ENCODE data around the gene SHB.

The SHB gene

DNA sequence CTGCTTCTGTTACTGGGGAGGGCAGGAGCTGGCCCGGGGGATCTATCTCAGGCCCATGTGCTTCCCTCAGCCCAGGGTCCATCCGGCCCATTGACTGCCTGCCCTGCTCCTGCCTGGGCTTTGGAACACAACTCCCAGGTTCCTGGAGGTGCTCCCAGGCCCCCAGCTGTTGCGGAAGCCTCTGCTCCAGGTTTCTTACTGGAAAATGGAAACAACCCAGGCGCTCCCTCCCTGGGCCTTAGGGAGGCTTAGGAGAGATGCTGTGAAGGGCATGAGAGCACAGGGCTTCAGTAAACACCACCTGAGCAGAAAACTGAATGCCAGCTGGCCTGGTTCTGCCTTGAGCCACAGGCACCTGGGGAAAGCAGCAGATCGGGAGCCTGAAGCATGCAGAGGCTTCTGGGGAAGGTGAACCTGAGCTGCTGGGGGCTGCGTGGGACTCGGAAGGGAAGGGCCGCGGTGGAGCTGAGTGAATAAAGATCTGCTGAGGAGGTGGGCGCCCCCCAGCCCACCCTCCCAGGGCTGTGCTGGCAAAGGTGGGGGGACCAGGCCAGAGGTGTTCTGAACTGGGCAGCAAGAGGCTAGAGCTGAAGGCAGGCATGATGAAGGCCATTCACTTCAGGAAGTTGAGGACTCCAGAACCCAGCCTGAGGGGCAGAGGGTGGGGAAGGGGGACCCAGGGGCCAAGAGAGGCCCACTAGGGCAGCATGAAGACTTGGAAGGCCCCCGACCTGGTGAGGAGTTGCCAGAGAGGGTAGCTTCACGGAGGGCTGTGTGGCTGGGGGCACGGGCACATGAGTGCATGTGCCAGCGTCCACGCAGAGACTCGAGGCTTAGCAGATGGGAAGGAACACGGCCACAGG, 64.8 kb downstream of the SHB start:
- no peak for DNase-seq

DNA sequence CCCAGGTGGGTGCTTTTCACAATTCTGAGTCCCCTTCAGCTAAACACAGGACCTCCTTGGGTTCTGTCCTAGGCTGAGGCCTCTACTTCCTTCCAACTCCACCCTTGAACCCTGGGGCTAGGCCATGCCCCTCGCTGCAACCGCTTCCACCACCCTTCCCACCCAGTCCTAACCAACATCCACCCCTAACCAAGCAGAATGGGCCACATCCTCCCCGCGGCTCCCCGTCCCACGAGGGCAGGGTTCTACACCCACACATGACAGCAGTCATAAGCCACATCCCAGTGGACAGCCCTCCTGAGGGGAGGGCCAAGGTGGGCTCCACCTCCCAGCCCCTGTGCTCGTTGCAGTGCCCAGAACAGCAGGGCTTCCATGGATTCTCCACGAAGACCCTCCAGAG, 65.8 kb downstream of the SHB start:
- no peak for DNase-seq

DNA sequence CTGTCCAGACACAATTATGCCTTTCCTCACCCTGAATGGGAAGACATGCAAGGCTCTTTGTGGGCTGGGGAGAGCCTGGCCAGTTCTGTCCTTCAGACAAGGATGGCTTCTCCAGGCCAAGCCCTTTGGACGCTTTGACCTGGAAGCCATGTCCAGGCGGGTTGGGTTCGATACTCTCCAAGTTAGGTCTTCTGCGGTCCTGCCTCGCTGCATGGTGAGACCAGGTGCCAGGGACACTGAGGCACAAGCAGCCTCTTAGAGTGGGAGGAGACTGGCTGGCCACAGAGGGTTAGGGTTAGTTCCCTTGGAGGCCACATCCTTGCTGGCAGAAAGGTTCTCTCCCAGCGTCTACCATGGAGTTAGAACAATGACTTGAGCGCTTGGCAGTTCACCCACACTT, 67.6 kb downstream of the SHB start:
- DNase-seq: no peak

DNA sequence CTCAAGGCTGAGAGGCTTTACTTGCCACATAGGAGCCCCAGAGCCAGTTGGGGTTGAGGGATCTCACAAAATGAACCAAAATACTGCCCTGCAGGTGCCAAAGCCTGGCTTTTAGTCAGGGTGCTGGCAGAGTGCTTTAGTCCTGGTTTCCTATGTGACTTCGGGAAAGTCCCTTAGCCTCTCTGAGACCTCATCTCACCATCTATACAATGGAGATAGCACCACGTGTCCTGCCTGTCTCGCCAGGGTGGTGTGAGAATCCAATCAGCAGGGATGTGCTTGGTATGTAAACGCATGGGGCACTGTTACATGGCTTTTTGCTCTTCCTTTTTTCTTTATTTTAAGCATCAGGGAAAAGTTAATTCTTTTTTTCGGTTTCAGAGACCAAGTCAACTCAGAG, 68.3 kb downstream of the SHB start:
- no peak for DNase-seq

DNA sequence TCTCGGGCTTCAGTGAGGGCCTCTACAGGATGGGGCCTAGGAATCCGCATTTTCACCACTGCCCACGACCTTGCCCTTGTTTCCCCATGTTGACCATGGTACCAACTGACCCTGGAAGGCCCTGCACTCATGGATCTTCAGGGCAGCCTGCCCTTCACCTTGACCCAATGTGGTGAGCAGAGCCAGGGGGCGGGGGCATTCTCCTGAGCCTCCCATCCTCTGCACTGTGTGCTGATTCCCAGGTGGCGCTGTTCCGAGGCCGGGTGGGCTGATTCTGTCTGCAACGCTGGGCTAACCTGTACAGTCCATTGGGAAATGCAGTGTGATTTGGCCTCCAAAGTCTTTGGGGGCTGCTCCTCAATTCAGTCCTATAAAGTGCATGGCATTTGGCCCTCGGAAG, 68.7 kb downstream of the SHB start:
- no peak for DNase-seq

DNA sequence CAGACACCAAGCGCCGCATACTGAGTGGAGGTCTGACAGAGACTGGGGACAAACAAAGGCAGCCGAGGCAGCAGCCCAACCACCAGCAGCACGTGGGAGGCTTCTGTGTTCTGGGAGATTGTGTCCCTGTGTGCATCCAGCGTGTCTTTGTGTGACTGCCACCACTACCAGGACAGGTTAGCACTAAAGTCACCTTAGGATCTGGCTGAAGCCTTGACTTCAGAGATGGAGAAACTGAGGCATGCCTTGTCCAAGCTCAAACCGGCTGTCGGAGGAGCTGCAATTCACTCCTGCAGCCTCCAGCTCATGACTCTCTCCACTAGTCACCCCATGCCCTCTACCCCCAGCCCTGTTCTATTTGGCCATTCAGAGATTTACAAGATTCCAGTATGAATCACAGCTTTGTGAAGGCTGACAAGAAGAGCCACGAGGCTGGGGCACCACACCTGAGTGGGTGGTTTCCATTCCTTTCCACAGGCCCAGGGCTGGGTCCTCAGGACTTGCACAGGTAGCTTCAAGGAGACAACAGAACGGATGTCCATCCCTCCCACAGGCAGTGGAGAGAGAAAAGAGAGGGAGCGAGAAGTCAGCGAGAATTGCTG, 69.3 kb downstream of the SHB start:
- no peak for DNase-seq

DNA sequence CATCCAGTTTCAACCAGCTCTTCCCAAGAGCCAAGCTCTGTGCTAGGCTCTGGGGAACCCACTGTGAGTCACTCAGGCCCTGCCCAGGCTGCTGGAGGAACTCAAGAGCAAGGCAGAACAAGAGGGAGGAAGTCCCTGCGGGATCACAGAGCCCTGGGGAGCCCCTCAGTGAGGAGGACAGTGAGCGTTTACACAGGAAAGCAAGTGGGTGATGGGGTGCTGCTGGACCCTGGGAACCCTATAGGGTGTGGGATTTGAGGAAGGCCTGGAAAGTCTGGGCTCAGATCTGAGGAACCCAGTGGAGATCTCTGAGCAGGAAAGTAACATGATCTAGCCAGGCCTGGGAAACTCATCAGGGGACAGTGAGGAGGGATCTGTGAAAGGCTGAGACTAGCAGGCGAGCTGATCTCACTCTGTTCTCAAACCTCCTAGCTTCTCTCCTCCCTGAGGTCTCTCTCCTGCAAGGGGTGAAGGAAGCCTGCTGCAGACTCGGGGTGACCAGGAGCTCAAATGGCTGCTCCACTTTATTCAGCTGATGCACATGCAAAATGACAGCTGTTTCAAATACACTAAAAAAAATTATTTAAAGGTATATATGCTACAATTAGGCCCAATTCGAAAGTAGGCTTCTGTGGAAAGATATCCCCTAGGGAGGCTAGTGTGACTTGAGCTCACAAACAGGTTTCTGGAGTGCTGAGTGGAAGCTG, 70.0 kb downstream of the SHB start:
- DNase-seq: no peak

DNA sequence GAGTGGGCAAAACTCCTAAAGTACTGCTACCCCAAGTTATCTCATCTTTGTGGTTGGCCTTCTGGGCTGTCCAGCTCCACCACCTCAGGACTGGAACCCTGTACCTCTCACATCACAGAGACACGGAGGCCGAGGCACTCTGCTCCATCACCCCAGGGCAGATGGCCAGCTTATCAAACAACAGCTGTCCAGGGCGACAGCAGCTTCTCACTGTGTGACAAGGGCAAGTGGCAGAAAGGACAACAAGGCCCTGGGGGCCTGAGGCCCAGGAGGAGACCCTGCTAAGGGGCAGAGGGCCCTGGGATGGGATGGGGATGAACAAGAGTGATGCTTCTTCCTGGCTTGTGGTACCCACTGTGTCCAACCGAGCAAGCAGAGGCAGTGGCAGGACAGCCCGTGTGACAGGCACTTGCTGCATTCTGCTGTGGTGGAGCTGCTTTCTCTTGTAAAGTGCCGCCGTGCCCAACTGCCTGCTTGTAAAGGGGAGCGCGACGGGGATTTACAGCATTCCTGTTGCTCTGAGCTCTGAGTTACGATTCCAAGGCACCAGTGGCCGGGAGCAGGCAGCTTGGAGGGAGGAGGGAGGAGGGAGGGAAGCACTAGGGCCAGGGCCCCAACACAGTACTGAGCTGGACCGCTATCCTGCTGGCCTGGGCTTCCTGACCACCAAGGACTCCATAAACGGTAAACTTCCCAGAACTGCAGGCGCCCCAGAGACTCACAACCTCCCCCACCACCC, 71.2 kb downstream of the SHB start:
- DNase-seq: no peak

DNA sequence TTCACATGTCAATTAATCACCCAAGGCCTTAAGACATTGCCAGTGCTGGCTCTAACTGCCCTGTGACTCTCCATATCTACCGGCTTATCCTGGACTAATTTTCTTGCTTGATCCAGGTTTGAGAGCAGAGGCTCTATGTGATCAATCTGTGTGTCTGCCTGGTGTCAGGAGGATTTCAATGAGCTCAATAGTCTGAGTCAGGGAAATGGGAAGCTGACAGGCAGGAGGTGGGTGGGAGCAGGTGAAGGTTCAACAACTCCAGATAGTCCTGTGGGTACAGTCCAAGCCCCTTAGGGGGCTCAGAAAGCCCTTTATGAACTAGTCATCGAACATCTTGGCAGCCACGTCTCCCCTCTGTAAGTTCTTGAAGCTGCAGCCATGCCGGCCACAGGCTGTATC, 72.2 kb downstream of the SHB start:
- DNase-seq: no peak

DNA sequence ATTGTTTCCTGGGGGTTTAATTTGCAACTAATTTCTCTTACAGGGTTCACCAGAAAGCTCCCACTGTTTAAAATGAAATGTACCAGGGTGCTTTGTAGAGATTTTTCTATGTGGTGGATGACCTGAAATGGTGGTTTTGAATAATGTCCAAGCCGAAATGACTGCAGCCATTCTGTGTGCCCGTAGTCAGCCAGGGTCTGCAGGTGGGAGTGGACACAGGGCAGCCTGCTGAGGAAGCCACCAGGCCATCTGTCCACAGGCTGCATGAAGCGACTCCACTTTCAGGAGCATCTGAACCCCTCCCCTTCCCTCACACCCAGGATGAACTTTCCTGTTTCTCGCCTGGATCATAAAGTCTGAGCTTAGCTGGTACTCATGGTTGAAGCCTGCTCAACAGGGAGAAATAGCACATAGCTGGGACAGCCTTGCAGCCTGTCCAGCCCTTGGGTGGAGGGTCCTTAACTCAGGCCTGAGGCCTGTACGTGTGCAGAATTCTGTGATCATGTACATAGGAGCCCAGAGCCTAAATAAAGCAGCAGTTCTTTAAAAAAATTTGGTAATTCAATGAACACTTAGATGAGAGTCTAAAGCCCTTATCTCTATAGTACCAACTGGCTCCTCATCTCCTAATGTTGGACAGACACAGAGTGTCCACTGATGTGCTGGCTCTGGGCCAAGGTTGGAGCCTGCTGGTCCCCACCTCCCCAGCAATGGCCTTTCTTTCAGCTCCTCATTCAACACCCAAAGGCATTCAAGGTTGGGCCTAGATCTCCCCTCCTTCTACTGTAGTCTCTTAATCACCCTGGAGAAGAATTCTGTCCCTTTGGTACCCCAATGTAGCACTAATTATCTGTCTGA, 72.8 kb downstream of the SHB start:
- no peak for DNase-seq

DNA sequence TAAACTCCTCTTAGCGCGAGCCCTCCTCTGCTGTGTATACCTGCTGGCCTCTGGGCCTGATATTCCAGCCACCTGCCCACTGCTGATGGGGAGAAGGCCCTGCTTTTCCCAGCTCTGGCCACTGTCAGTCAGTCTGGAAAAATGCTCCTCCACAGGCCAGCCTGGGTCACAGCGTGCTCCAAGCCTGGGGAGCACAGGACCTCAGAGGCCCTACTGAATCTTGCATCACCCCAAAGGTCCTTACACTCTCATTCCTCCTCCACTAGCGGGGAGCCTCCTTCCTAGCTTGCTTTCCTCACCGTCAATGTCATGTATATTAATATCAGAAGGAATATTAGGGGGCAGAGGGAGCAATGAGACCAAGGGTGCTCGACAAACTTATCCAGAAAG, 73.7 kb downstream of the SHB start:
- no peak for DNase-seq

DNA sequence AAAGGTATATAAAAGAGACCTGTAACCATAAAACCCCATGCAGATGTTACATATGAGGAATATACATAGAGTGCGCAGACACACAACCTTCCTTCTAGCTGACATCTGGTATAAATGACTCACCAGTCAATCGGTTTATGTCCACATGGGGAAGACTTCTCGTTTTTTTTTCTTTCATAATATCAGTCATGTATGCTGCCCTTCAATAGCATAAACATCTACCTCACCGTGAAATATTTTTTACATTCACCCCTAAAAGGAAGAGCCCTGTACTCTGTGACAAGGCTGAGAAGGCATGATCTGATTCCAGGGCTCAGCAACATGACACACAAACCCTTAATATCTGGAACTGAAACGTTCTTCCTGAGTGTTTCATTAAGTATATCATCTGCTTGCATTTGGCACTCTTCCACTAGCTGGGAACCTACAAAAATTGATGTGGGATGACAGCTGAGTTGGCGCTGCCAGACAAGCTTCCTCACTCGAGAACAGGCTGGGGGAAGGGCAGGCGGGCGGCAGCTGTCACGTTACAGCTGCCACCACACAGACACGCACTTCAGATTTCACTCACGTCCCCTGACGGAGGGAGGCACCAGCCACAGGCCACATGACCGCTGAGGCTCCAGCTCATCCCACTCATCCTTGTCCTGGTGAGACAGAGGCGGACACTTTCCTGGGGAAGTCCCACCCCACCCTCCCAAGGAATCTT, 74.2 kb downstream of the SHB start:
- no peak for DNase-seq

DNA sequence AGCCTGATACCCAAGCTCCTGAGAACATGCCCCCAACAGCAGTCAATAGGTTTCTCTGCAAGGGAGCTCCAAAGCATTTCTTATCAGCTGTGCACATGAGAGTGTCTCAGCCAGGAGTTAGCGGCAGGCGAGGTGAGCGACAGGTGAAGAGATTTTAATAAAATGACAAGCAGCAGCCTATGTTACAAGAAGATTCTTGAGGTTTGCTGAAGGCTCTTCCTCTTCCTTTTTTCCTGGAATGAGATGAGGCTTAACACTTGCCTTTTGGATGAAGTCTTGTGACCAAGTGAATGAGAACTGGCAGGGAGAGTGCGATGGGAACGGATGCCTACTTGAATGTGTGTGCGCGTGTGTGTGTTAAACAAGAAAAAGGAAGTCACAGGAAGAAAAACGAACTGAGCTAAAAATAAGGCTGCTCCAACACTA, 76.1 kb downstream of the SHB start:
- DNase-seq: no peak

DNA sequence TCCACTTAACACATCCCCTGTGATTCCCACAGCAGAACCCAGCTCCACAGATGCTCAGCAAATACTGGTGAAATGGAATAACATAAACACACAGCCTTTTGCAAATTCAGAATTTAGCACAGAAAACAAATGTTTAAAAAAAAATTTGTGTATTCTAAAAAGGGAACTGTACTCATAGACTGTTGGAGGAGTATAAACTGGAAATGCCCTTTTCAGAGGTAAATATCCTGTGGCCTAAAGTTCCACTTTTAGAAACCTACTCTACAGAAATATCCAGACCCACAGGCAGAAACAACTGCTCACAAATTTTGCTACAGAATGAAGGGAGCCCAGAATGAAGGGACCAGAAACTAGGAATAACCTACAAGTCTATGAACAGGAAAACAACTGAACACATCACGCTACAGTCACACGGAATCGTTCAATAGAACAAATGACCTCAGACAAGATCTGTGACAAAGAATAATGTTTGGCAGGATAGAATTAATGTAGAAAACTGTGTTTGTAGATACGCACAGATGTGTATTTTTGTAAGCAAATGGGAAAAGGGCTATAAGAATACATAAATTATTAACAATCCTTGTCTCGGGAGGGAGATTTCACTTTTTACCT, 78.5 kb downstream of the SHB start:
- no peak for DNase-seq

DNA sequence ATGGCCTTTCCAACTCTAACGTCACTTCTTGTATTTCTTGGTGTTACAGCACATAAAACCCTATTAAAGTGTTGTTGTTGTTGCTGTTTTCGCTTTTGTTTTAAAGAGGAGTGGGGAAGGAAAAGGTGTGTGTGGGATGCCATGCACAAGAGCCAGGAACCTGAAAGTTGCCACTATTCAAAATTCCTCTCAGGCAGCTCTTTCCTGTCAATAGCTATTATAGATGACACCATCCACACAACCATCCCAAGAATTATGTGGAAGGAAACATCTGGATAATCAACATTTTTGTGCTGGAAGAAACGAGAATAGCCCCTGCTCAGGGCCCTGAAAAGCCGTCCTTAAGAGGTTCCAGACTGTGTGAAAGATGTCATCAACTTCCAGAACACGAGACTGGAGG, 79.3 kb downstream of the SHB start:
- no peak for DNase-seq

DNA sequence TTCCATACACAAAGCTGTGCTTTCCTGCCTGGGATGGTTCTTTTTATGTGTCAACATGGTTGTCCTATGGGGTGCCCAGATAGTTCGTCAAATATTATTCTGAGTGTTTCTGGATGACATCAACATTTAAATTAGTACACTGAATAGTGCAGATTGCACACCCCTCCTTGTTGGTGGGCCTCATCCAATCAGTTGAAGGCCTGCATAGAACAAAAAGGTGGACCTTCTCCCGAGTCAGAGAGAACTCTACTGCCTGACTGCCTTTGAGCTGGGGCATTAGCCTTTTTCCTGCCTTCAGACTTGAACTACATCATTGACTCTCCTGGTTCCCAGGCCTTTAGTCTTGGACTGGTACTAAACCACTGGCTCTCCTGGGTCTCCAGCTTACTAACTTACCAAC, 80.4 kb downstream of the SHB start:
- no peak for DNase-seq

DNA sequence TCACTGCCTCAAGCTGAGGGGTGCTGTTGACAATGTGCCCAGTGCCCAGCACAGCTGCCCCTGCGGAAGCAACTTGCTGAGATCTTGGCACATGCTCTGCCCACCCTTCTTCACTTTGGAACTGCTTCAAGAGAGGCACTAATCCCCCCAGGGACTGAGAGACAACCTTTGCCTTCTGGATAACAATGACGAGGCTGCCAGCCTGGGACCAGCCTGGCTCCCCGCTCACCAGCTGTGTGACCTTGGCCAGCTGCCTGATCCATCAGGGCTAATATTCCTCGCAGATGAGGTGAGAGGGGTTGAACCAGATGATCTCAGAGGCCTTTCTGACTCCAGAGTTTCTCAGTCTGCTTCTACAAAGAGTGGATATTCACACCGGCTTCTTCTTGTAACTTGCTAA, 81.0 kb downstream of the SHB start:
- no peak for DNase-seq

DNA sequence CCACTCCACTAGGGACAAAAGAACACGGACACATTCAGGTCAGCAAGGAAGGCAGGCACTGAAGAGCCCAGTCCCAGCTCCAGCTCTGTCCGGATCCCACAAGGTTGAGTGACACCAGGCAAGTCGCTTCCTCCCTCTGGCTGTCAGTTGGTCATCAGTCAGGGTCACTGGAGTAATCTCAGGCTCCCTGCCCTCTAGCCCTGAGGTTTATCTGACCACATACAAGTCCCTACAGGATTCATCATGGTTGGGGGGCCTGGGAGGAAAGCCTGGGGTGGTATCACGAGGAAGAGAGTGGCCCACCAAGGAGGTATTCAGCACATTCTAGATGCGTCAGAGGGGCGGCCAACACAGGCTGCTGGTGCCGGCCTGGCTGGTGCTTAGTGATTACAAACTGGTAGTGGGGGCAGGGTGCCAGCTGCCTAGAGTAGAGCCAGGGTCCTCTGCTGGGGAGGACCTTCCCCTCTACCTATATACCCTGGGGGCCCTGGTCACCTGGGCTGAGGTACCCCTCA, 81.5 kb downstream of the SHB start:
- DNase-seq: no peak

DNA sequence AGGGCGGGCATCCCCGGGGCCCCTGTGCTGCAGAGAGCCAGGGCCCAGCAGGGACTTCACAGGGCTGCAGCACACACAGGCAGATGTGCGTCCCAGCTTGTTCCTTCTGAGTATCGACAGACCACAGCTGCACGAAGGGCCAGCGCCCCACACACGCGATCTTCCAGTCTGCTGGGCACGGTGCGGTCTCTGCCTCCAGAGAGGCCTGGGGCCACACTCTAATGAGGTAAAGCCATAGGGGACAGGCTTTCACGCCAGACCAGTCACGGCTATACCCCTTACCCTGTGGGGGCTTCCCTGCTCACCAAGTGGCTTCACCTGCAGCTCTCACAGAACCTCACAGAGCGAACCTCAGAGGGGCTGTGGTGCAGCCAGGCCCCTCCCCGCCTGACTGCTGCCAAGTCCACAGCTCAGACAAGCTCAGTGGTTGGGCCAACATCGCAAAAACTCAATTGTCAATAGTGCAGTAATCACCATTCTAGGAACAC, 82.2 kb downstream of the SHB start:
- no peak for DNase-seq

DNA sequence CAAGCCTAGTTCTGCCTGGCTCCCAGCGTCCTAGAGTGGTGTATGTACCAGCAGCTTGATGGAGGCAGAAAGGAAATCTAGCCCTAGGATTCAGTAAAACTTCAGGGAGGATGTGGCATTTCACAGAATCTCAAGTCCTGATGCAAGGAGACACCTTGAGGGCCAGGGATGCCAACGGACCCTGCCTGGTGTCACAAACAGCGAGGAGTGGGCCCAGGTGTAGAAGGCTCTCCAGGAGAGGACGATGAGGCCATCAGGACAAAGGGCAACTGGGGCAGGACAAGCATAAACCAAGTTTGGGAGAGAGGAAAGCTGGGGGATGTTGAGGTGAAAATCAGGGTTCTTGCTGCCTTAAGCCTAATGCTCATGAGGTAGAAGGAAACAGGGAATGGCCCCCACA, 83.0 kb downstream of the SHB start:
- DNase-seq: no peak

All from activated CD4-positive, alpha-beta T cell treated with anti-CD3 and anti-CD28 coated beads for 1 hour (primary cell).